Peyer's patch (tissue), 4 donors: ENCODE measurements around the gene PPP1R13L. TPM values are rescaled to one million over a fixed set of nuclear protein-coding genes. Genes with fewer than 3 reads are reported as not detected.
"Not testable (repeated sequence)": the region's sequence is repeated elsewhere in the genome, so short reads cannot be mapped to it uniquely, and the experiment has no call there.

Experiments used
- DNase-seq, 3 donors: peaks; one replicate each; pipeline ENCODE4 v3.0.0-alpha.2; 2017 to 2019
- H3K27ac ChIP-seq, 4 donors: fragments of 200-600 bp; sonication (generic); one replicate each; pipeline ENCODE4 v1.5.1; 2016 to 2019
- H3K27me3 ChIP-seq, 2 donors: fragments of 200-600 bp; sonication (generic); one replicate each; pipeline ENCODE4 v1.5.1; 2019
- H3K36me3 ChIP-seq, 3 donors: fragments of 200-600 bp; sonication (generic); one replicate each; pipeline ENCODE4 v1.5.1; 2016 to 2019
- H3K4me1 ChIP-seq, 4 donors: fragments of 200-600 bp; sonication (generic); one replicate each; pipeline ENCODE4 v1.5.1; 2016 to 2019
- H3K4me3 ChIP-seq, 4 donors: fragments of 200-600 bp; sonication (generic); 1 replicate in 3 of 4; 2 replicates in 1 of 4; pipeline ENCODE4 v1.5.1; 2016 to 2019; ENCODE audit warnings: mild to moderate bottlenecking in 1 of 4
- H3K9me3 ChIP-seq, 4 donors: fragments of 200-600 bp; sonication (generic); one replicate each; pipeline ENCODE4 v1.5.1; 2016 to 2019; ENCODE audit warnings: mild to moderate bottlenecking in 1 of 4
- POLR2A ChIP-seq, 2 donors: fragments of 450-650 bp; IDR thresholded peaks; one replicate each; pipeline ENCODE4 v1.5.1; 2017; ENCODE audit warnings: antibody characterized with exemption in 2 of 2, mild to moderate bottlenecking in 2 of 2, moderate library complexity in 2 of 2
- total RNA-seq, 4 donors: library from RNA; depleted of rRNA; stranded (reverse); fragments of >200 nt; gene quantifications; one replicate each; pipeline ENCODE4 v1.1.0, GENCODE V29; 2016
- TF ChIP-seq, protein P1 (sequence below), 6 experiments: fragments of 450-650 bp in 4 of 6; fragments of 200-600 bp in 2 of 6; sonication (generic) in 1 of 6; IDR thresholded peaks; one replicate each; pipeline ENCODE4 v1.5.1; 2017 to 2019; ENCODE audit warnings: antibody characterized with exemption in 6 of 6, mild to moderate bottlenecking in 3 of 6, moderate library complexity in 1 of 6

PPP1R13L gene
- total RNA-seq, 4 donors from 2014 or later: 16.5 to 53.9 (median 36.2) TPM

DNA sequence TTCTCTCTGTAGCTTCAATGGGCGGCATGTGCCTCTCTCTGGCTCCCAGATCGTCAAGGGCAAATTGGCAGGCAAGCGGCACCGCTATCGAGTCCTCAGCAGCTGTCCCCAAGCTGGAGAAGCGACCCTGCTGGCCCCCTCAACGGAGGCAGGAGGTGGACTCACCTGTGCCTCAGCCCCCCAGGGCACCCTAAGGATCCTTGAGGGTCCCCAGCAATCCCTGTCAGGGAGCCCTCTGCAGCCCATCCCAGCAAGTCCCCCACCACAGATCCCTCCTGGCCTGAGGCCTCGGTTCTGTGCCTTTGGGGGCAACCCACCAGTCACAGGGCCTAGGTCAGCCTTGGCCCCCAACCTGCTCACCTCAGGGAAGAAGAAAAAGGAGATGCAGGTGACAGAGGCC, 3.3 kb upstream of the PPP1R13L start:
- no peaks in the 10 kb centered on the region for H3K27me3 ChIP-seq
- no peak for DNase-seq
- H3K27ac ChIP-seq: no peak overlapping the region
- no peak overlapping the region for H3K4me3 ChIP-seq
- no peaks in the 10 kb centered on the region for H3K9me3 ChIP-seq
- peaks cover 0 to 26% (median 9%) of the 10 kb centered on the region in 4 donors for H3K4me1 ChIP-seq
- peaks cover 0 to 12% (median 0%) of the 10 kb centered on the region in 3 donors for H3K36me3 ChIP-seq
- TF ChIP-seq POLR2A (IDR thresholded peaks at IDR 0.05): no peak
- TF ChIP-seq, protein P1, sequence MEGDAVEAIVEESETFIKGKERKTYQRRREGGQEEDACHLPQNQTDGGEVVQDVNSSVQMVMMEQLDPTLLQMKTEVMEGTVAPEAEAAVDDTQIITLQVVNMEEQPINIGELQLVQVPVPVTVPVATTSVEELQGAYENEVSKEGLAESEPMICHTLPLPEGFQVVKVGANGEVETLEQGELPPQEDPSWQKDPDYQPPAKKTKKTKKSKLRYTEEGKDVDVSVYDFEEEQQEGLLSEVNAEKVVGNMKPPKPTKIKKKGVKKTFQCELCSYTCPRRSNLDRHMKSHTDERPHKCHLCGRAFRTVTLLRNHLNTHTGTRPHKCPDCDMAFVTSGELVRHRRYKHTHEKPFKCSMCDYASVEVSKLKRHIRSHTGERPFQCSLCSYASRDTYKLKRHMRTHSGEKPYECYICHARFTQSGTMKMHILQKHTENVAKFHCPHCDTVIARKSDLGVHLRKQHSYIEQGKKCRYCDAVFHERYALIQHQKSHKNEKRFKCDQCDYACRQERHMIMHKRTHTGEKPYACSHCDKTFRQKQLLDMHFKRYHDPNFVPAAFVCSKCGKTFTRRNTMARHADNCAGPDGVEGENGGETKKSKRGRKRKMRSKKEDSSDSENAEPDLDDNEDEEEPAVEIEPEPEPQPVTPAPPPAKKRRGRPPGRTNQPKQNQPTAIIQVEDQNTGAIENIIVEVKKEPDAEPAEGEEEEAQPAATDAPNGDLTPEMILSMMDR (IDR thresholded peaks at IDR 0.05): no peak

- not testable (repeated sequence) for DNase-seq, H3K4me3 ChIP-seq, H3K27me3 ChIP-seq, H3K27ac ChIP-seq, H3K36me3 ChIP-seq, H3K9me3 ChIP-seq
- peaks cover 0 to 31% (median 9%) of the 10 kb centered on the region in 4 donors for H3K4me1 ChIP-seq
These were observed 2.7 kb upstream of the PPP1R13L start for GRCh38 chr19:45407585-45407984.

- Histone ChIP-seq H3K36me3 (peaks cover 0 to 1% (median 0%) of the 10 kb centered on the region in 3 donors), H3K4me3 (peak overlapping the region; percentile 67 to 75 (median 70)), H3K4me1 (peaks cover 0 to 37% (median 9%) of the 10 kb centered on the region in 4 donors), H3K27ac (peak overlapping the region in 1 of 4 donors; percentile 81), H3K9me3 (no peaks in the 10 kb centered on the region), H3K27me3 (no peaks in the 10 kb centered on the region)
- no peak for DNase-seq
- no peak for TF ChIP-seq POLR2A (IDR thresholded peaks at IDR 0.05)
- TF ChIP-seq, protein P1 (IDR thresholded peaks at IDR 0.05): no peak
These were observed 2.2 kb upstream of the PPP1R13L start for GRCh38 chr19:45407091-45407375.

DNA sequence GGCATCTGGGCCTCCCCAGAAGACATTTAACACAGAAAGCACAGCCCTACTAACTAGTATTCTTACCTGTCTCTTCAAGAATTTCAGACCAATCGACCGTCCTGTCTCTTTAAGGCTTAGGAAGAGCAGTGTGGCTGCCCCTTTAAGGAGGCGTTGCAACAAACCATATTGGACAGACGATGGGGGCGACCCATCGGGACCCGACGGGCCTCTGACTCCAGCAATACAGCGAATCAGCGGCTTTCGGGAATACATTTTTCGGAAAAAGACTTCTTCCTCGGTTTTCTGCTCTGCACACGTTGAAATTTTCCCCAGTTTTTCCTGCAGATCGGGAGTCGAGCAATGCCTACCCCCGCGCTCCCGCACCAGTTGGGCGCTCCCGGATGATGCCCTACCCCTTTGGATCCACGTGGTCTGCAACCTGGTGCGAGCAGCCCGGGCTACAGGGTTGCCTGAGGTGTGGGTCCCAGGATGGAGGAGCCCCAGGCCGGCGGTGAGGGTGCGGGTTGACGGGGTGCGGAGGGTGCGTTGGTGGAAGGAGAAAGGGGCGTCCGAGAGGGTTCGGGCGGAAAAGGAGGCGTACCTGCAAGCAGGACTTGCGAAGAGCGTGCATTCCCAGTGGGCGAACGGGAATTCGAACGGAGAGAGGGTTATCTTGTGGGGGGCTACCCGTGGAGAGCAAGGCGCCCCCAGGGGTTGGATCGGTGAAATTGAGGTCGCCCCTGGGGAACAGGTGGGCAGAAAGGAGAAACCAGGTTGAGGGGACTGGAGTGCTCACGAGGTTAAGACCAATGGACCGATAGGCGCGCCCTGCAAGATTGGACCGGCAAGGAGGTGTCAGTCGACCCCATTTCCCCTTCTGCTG, 1.6 kb upstream of the PPP1R13L start, which contains the start of gene POLR1G:
TSS of gene POLR1G (plus strand) at position 419 of the 865 bp plus-strand sequence. CDS start at position 472, 53 bp downstream.
- Histone ChIP-seq H3K27ac (peak within 1 kb of the TSS; percentile 81 to 92 (median 90)), H3K4me1 (peaks cover 0 to 38% (median 9%) of the 10 kb centered on the region in 4 donors), H3K4me3 (peak within 1 kb of the TSS; percentile 67 to 75 (median 70)), H3K27me3 (no peaks in the 10 kb centered on the region), H3K9me3 (no peaks in the 10 kb centered on the region), H3K36me3 (no peaks in the 10 kb centered on the region)
- TF ChIP-seq, protein P1 (IDR thresholded peaks at IDR 0.05): peak in 3 of 6 experiments; percentile 12 to 45 (median 29)
- no peak for TF ChIP-seq POLR2A (IDR thresholded peaks at IDR 0.05)
- DNase-seq: peak; percentile 80 to 89 (median 88)

GRCh38 chr19:45405435-45406225, 761 bp upstream of the PPP1R13L start:
- Histone ChIP-seq H3K4me3 (peak overlapping the region; percentile 67 to 75 (median 70)), H3K4me1 (peaks cover 0 to 38% (median 9%) of the 10 kb centered on the region in 4 donors), H3K36me3 (no peaks in the 10 kb centered on the region), H3K9me3 (no peaks in the 10 kb centered on the region), H3K27me3 (no peaks in the 10 kb centered on the region), H3K27ac (peak overlapping the region; percentile 81 to 92 (median 90))
- DNase-seq: peak; percentile 87 to 96 (median 90)
- TF ChIP-seq, protein P1 (IDR thresholded peaks at IDR 0.05): peak in 1 of 6 experiments; percentile 1
- no peak for TF ChIP-seq POLR2A (IDR thresholded peaks at IDR 0.05)
